ENCODE data around the gene SLC4A8.

GRCh38 chr12:51450333-51450732 lies 25.7 kb downstream of the SLC4A8 start:
- TF ChIP-seq EZH2 (IDR thresholded peaks at IDR 0.05; ENCODE audit: low read length) (no peak), CTCF (optimal IDR thresholded peaks at IDR 0.05 in 1 of 3, IDR thresholded peaks at IDR 0.05 in 1 of 3, conservative IDR thresholded peaks at IDR 0.05 in 1 of 3; ENCODE audit: extremely low read depth in 1 of 3, insufficient read depth in 2 of 3, low read length in 3 of 3) (no peak)
